Measurements from ENCODE around the gene ZMYND8.
A peak's percentile ranks its signal among the peaks of the same experiment; 100 is the strongest.
"Not testable (repeated sequence)": the region's sequence is repeated elsewhere in the genome, so short reads cannot be mapped to it uniquely, and the experiment has no call there.

The ZMYND8 gene

GRCh38 chr20:47271046-47271615, 85.4 kb downstream of the ZMYND8 start:
- H3K27ac ChIP-seq (ENCODE audit: low read length) = no peak overlapping the region
- H3K4me3 ChIP-seq (ENCODE audit: low read length in 2 of 2) = no peak overlapping the region
- peaks cover 22% of the 10 kb centered on the region for H3K4me1 ChIP-seq (ENCODE audit: control insufficient read depth, insufficient read depth, low read length)
- H3K36me3 ChIP-seq (ENCODE audit: control insufficient read depth in 2 of 2, insufficient read depth in 2 of 2, low read length in 2 of 2) = peaks cover 9 to 19% of the 10 kb centered on the region in 2 donors
- H3K9ac ChIP-seq (ENCODE audit: low read length in 2 of 2) = no peak overlapping the region
- H3K27me3 ChIP-seq (ENCODE audit: control insufficient read depth in 1 of 2, insufficient read depth in 2 of 2, low read length in 2 of 2) = no peaks in the 10 kb centered on the region
- no peaks in the 10 kb centered on the region for H3K9me3 ChIP-seq (ENCODE audit: control insufficient read depth in 2 of 2, low read length in 2 of 2)

- H3K36me3 ChIP-seq (ENCODE audit: control insufficient read depth in 2 of 2, insufficient read depth in 2 of 2, low read length in 2 of 2) = peaks cover 6 to 16% of the 10 kb centered on the region in 2 donors
- no peaks in the 10 kb centered on the region for H3K27me3 ChIP-seq (ENCODE audit: control insufficient read depth in 1 of 2, insufficient read depth in 2 of 2, low read length in 2 of 2)
- no peaks in the 10 kb centered on the region for H3K9me3 ChIP-seq (ENCODE audit: control insufficient read depth in 2 of 2, low read length in 2 of 2)
- H3K9ac ChIP-seq (ENCODE audit: low read length in 2 of 2) = no peak overlapping the region
- H3K4me3 ChIP-seq (ENCODE audit: low read length in 2 of 2) = no peak overlapping the region
- no peak overlapping the region for H3K27ac ChIP-seq (ENCODE audit: low read length)
- H3K4me1 ChIP-seq (ENCODE audit: control insufficient read depth, insufficient read depth, low read length) = peaks cover 20% of the 10 kb centered on the region
These were observed 87.0 kb downstream of the ZMYND8 start for GRCh38 chr20:47269309-47270165.

- Histone ChIP-seq H3K4me3 (ENCODE audit: low read length in 2 of 2) (no peak overlapping the region), H3K9ac (ENCODE audit: low read length in 2 of 2) (no peak overlapping the region)
These were observed 88.9 kb downstream of the ZMYND8 start for GRCh38 chr20:47267621-47268020.

GRCh38 chr20:47266847-47267515, 89.5 kb downstream of the ZMYND8 start:
- H3K9me3 ChIP-seq (ENCODE audit: control insufficient read depth in 2 of 2, low read length in 2 of 2) = no peaks in the 10 kb centered on the region
- peaks cover 10 to 18% of the 10 kb centered on the region in 2 donors for H3K36me3 ChIP-seq (ENCODE audit: control insufficient read depth in 2 of 2, insufficient read depth in 2 of 2, low read length in 2 of 2)
- no peak overlapping the region for H3K4me3 ChIP-seq (ENCODE audit: low read length in 2 of 2)
- no peaks in the 10 kb centered on the region for H3K27me3 ChIP-seq (ENCODE audit: control insufficient read depth in 1 of 2, insufficient read depth in 2 of 2, low read length in 2 of 2)
- H3K9ac ChIP-seq (ENCODE audit: low read length in 2 of 2) = no peak overlapping the region
- peaks cover 26% of the 10 kb centered on the region for H3K4me1 ChIP-seq (ENCODE audit: control insufficient read depth, insufficient read depth, low read length)
- H3K27ac ChIP-seq (ENCODE audit: low read length) = no peak overlapping the region

More at GRCh38 chr20:47267621-47268020, 88.9 kb downstream of the ZMYND8 start:
- no peaks in the 10 kb centered on the region for H3K9me3 ChIP-seq (ENCODE audit: control insufficient read depth in 2 of 2, low read length in 2 of 2)
- no peak overlapping the region for H3K27ac ChIP-seq (ENCODE audit: low read length)
- no peaks in the 10 kb centered on the region for H3K27me3 ChIP-seq (ENCODE audit: control insufficient read depth in 1 of 2, insufficient read depth in 2 of 2, low read length in 2 of 2)
- H3K4me1 ChIP-seq (ENCODE audit: control insufficient read depth, insufficient read depth, low read length) = peaks cover 29% of the 10 kb centered on the region
- H3K36me3 ChIP-seq (ENCODE audit: control insufficient read depth in 2 of 2, insufficient read depth in 2 of 2, low read length in 2 of 2) = peaks cover 6 to 16% of the 10 kb centered on the region in 2 donors

GRCh38 chr20:47265984-47266383, 90.5 kb downstream of the ZMYND8 start:
- no peaks in the 10 kb centered on the region for H3K9me3 ChIP-seq (ENCODE audit: control insufficient read depth in 2 of 2, low read length in 2 of 2)
- H3K27ac ChIP-seq (ENCODE audit: low read length) = no peak overlapping the region
- peaks cover 16 to 17% of the 10 kb centered on the region in 2 donors for H3K36me3 ChIP-seq (ENCODE audit: control insufficient read depth in 2 of 2, insufficient read depth in 2 of 2, low read length in 2 of 2)
- no peaks in the 10 kb centered on the region for H3K27me3 ChIP-seq (ENCODE audit: control insufficient read depth in 1 of 2, insufficient read depth in 2 of 2, low read length in 2 of 2)
- H3K4me3 ChIP-seq (ENCODE audit: low read length in 2 of 2) = no peak overlapping the region
- peaks cover 26% of the 10 kb centered on the region for H3K4me1 ChIP-seq (ENCODE audit: control insufficient read depth, insufficient read depth, low read length)
- H3K9ac ChIP-seq (ENCODE audit: low read length in 2 of 2) = no peak overlapping the region

- no peak overlapping the region for H3K27ac ChIP-seq (ENCODE audit: low read length)
- H3K9me3 ChIP-seq (ENCODE audit: control insufficient read depth in 2 of 2, low read length in 2 of 2) = no peaks in the 10 kb centered on the region
- H3K4me1 ChIP-seq (ENCODE audit: control insufficient read depth, insufficient read depth, low read length) = peaks cover 26% of the 10 kb centered on the region
- H3K27me3 ChIP-seq (ENCODE audit: control insufficient read depth in 1 of 2, insufficient read depth in 2 of 2, low read length in 2 of 2) = no peaks in the 10 kb centered on the region
- peaks cover 20% of the 10 kb centered on the region in 2 donors for H3K36me3 ChIP-seq (ENCODE audit: control insufficient read depth in 2 of 2, insufficient read depth in 2 of 2, low read length in 2 of 2)
- H3K4me3 ChIP-seq (ENCODE audit: low read length in 2 of 2) = no peak overlapping the region
- H3K9ac ChIP-seq (ENCODE audit: low read length in 2 of 2) = no peak overlapping the region
These were observed 91.3 kb downstream of the ZMYND8 start for GRCh38 chr20:47265214-47265613.

GRCh38 chr20:47264137-47264769, 92.2 kb downstream of the ZMYND8 start:
- Histone ChIP-seq H3K9ac (ENCODE audit: low read length in 2 of 2) (peak overlapping the region in 1 of 2 donors; percentile 36), H3K36me3 (ENCODE audit: control insufficient read depth in 2 of 2, insufficient read depth in 2 of 2, low read length in 2 of 2) (peaks cover 16 to 25% of the 10 kb centered on the region in 2 donors), H3K4me1 (ENCODE audit: control insufficient read depth, insufficient read depth, low read length) (peaks cover 23% of the 10 kb centered on the region), H3K27ac (ENCODE audit: low read length) (peak overlapping the region; percentile 73)
- not testable (repeated sequence) for H3K27me3 ChIP-seq (ENCODE audit: control insufficient read depth in 1 of 2, insufficient read depth in 2 of 2, low read length in 2 of 2); H3K9me3 ChIP-seq (ENCODE audit: control insufficient read depth in 2 of 2, low read length in 2 of 2); H3K4me3 ChIP-seq (ENCODE audit: low read length in 2 of 2)

GRCh38 chr20:47263465-47264084, 92.9 kb downstream of the ZMYND8 start:
- Histone ChIP-seq H3K27me3 (ENCODE audit: control insufficient read depth in 1 of 2, insufficient read depth in 2 of 2, low read length in 2 of 2) (no peaks in the 10 kb centered on the region), H3K9ac (ENCODE audit: low read length in 2 of 2) (peak overlapping the region; percentile 36 to 47), H3K4me3 (ENCODE audit: low read length in 2 of 2) (no peak overlapping the region), H3K9me3 (ENCODE audit: control insufficient read depth in 2 of 2, low read length in 2 of 2) (no peaks in the 10 kb centered on the region), H3K4me1 (ENCODE audit: control insufficient read depth, insufficient read depth, low read length) (peaks cover 26% of the 10 kb centered on the region), H3K27ac (ENCODE audit: low read length) (peak overlapping the region; percentile 73), H3K36me3 (ENCODE audit: control insufficient read depth in 2 of 2, insufficient read depth in 2 of 2, low read length in 2 of 2) (peaks cover 16 to 29% of the 10 kb centered on the region in 2 donors)

GRCh38 chr20:47263080-47263464, 93.4 kb downstream of the ZMYND8 start:
- peak overlapping the region in 1 of 2 donors; percentile 36 for H3K9ac ChIP-seq (ENCODE audit: low read length in 2 of 2)
- no peaks in the 10 kb centered on the region for H3K27me3 ChIP-seq (ENCODE audit: control insufficient read depth in 1 of 2, insufficient read depth in 2 of 2, low read length in 2 of 2)
- H3K27ac ChIP-seq (ENCODE audit: low read length) = peak overlapping the region; percentile 73
- peaks cover 26% of the 10 kb centered on the region for H3K4me1 ChIP-seq (ENCODE audit: control insufficient read depth, insufficient read depth, low read length)
- no peak overlapping the region for H3K4me3 ChIP-seq (ENCODE audit: low read length in 2 of 2)
- H3K9me3 ChIP-seq (ENCODE audit: control insufficient read depth in 2 of 2, low read length in 2 of 2) = no peaks in the 10 kb centered on the region
- H3K36me3 ChIP-seq (ENCODE audit: control insufficient read depth in 2 of 2, insufficient read depth in 2 of 2, low read length in 2 of 2) = peaks cover 16 to 29% of the 10 kb centered on the region in 2 donors

- H3K27me3 ChIP-seq (ENCODE audit: control insufficient read depth in 1 of 2, insufficient read depth in 2 of 2, low read length in 2 of 2) = no peaks in the 10 kb centered on the region
- no peak overlapping the region for H3K4me3 ChIP-seq (ENCODE audit: low read length in 2 of 2)
- H3K27ac ChIP-seq (ENCODE audit: low read length) = peak overlapping the region; percentile 73
- no peaks in the 10 kb centered on the region for H3K9me3 ChIP-seq (ENCODE audit: control insufficient read depth in 2 of 2, low read length in 2 of 2)
- no peak overlapping the region for H3K9ac ChIP-seq (ENCODE audit: low read length in 2 of 2)
- H3K4me1 ChIP-seq (ENCODE audit: control insufficient read depth, insufficient read depth, low read length) = peaks cover 21% of the 10 kb centered on the region
- H3K36me3 ChIP-seq (ENCODE audit: control insufficient read depth in 2 of 2, insufficient read depth in 2 of 2, low read length in 2 of 2) = peaks cover 12 to 23% of the 10 kb centered on the region in 2 donors
These were observed 94.0 kb downstream of the ZMYND8 start for GRCh38 chr20:47262365-47263013.
